K562 (cell line): ENCODE results near the gene HNRNPA3. TPM values are rescaled to one million over a fixed set of nuclear protein-coding genes. Genes with fewer than 3 reads are reported as not detected.

Experiments used
- BHLHE40 ChIP-seq: IDR thresholded peaks from 2 replicates; pipeline ENCODE4 v1.6.1; 2011; ENCODE audit warnings: low read length, improper control_type of control experiment
- CBX3 ChIP-seq, 2 experiments: IDR thresholded peaks; 1 replicate in 1 of 2; 2 replicates in 1 of 2; pipeline ENCODE4 v1.6.1; 2012; ENCODE audit warnings: inconsistent platforms in 2 of 2, low read length in 2 of 2, borderline replicate concordance in 1 of 2, control low read depth in 1 of 2
- CCAR2 ChIP-seq: fragments of 200-400 bp; formaldehyde crosslinking; IDR thresholded peaks from 2 replicates; pipeline ENCODE4 v1.6.1; 2017; ENCODE audit warnings: mild to moderate bottlenecking, low read depth, low read length
- CXXC5 ChIP-seq: fragments of 250-450 bp; sonication (Bioruptor Pico); IDR thresholded peaks from 2 replicates; pipeline ENCODE4 v1.8.0; 2022; ENCODE audit warnings: inconsistent platforms, mild to moderate bottlenecking, moderate library complexity
- DMBX1 ChIP-seq: fragments of 250-450 bp; sonication (Bioruptor Pico); IDR thresholded peaks from 2 replicates; pipeline ENCODE4 v1.8.0; 2022; ENCODE audit warnings: inconsistent platforms, mild to moderate bottlenecking, moderate library complexity, borderline replicate concordance
- JUN ChIP-seq, 2 experiments: sonication (generic) in 1 of 2; formaldehyde crosslinking in 1 of 2; IDR thresholded peaks; 2 replicates each; pipeline versions ENCODE4 v1.6.1 to v1.8.0; 2012 to 2022; ENCODE audit warnings: borderline replicate concordance in 2 of 2, mild to moderate bottlenecking in 2 of 2, improper control_type of control experiment in 1 of 2, low read depth in 1 of 2, low read length in 1 of 2, missing genetic modification reagents in 1 of 2
- KDM5B ChIP-seq: fragments of 200-600 bp; sonication (generic); IDR thresholded peaks from 2 replicates; pipeline ENCODE4 v1.6.1; 2012; ENCODE audit warnings: low read depth, mild to moderate bottlenecking, moderate library complexity, low read length, control low read depth, inconsistent platforms; ENCODE audit not compliant: insufficient replicate concordance
- KLF1 ChIP-seq: fragments of 450-650 bp; IDR thresholded peaks from 2 replicates; pipeline ENCODE4 v1.6.1; 2016; ENCODE audit warnings: missing genetic modification characterization, missing compliant biosample characterization
- MNT ChIP-seq, 2 experiments: fragments of 450-650 bp; conservative IDR thresholded peaks; 2 replicates each; pipeline ENCODE4 v1.6.1; 2017; ENCODE audit warnings: mild to moderate bottlenecking in 2 of 2, moderate library complexity in 2 of 2
- PATZ1 ChIP-seq: fragments of 250-450 bp; sonication (Bioruptor Pico); IDR thresholded peaks from 2 replicates; pipeline ENCODE4 v1.5.0; 2020; ENCODE audit warnings: mild to moderate bottlenecking, borderline replicate concordance
- PBX2 ChIP-seq, 2 experiments: IDR thresholded peaks in 1 of 2; conservative IDR thresholded peaks in 1 of 2; 2 replicates each; pipeline ENCODE4 v1.6.1; 2016; ENCODE audit warnings: low read depth in 2 of 2, mild to moderate bottlenecking in 1 of 2, missing compliant biosample characterization in 1 of 2, missing genetic modification characterization in 1 of 2, moderate library complexity in 1 of 2
- RNF2 ChIP-seq: sonication (generic); IDR thresholded peaks from 2 replicates; pipeline ENCODE4 v1.6.1; 2016
- SOX6 ChIP-seq: fragments of 450-650 bp; IDR thresholded peaks from 2 replicates; pipeline ENCODE4 v1.6.1; 2014; ENCODE audit warnings: mild to moderate bottlenecking
- TRIM24 ChIP-seq, 2 experiments: fragments of 450-650 bp; IDR thresholded peaks; 2 replicates each; pipeline ENCODE4 v1.6.1; 2016
- TRIM25 ChIP-seq: fragments of 450-650 bp; IDR thresholded peaks from 2 replicates; pipeline ENCODE4 v1.7.0; 2016; ENCODE audit warnings: borderline replicate concordance
- ZNF175 ChIP-seq: fragments of 200-800 bp; sonication (Bioruptor generic); IDR thresholded peaks from 2 replicates; pipeline ENCODE4 v1.6.1; 2016; ENCODE audit warnings: low read depth, mild to moderate bottlenecking, missing genetic modification characterization, missing compliant biosample characterization
- ZNF24 ChIP-seq: fragments of 450-650 bp; IDR thresholded peaks from 2 replicates; pipeline ENCODE4 v1.6.1; 2016
- ZNF583 ChIP-seq: fragments of 250-450 bp; sonication (Bioruptor Pico); IDR thresholded peaks from 2 replicates; pipeline ENCODE4 v1.4.0; 2020
- polyA plus RNA-seq, 8 experiments: library from polyadenylated mRNA; depleted of rRNA in 4 of 8; stranded (reverse) in 5 of 8; unstranded in 3 of 8; fragments of >200 nt; fragmentation: Nextera tagmentation in 2 of 8; fragmentation: Illumina TruSeq in 1 of 8; extraction: Ambion mirVana in 2 of 8; extraction: Trizol in 1 of 8; gene quantifications; 2 replicates each; pipeline versions ENCODE4 v1.2.1 to v1.2.3, GENCODE V29; 2011 to 2014; ENCODE audit warnings: inconsistent platforms in 1 of 8, missing spikeins in 1 of 8
- total RNA-seq, 7 experiments: library from RNA; depleted of rRNA in 6 of 7; stranded (reverse); fragments of >200 nt in 6 of 7; fragmentation: Illumina TruSeq in 2 of 7; extraction: Trizol in 2 of 7; gene quantifications; 2 replicates each; pipeline versions ENCODE4 v1.2.1 to v1.2.3, GENCODE V29; 2011 to 2021; ENCODE audit warnings: low replicate concordance in 1 of 7

Gene HNRNPA3
- total and polyA plus RNA-seq, 9 of the 15 experiments (the other 6 are each of a cell fraction or from before 2014, with no cell fraction given): 72.8 to 428 (median 192) TPM

GRCh38 chr2:177254433-177255226 lies 42.0 kb downstream of the HNRNPA3 start (continued):
- TF ChIP-seq PBX2 (CRISPR knock-in tag; IDR thresholded peaks at IDR 0.05; ENCODE audit: low read depth) (no peak), PBX2 (tag; conservative IDR thresholded peaks at IDR 0.05; ENCODE audit: low read depth) (peak; percentile 81), BHLHE40 (no peak), CBX3 (IDR thresholded peaks at IDR 0.05; ENCODE audit: borderline replicate concordance in 1 of 2, low read length in 2 of 2) (peak in 1 of 2 experiments; percentile 67; a peak in 1 of 3 replicates), TRIM25 (no peak), RNF2 (no peak), ZNF175 (CRISPR knock-in tag) (peak; percentile 46; the same call in 1 of the 2 replicates), ZNF583 (CRISPR knock-in tag) (no peak), CCAR2 (no peak), ZNF24 (0 out of 2 replicates have a peak, but pooled peaks have one; percentile 27), PATZ1 (CRISPR knock-in tag) (no peak), DMBX1 (no peak), TRIM24 (IDR thresholded peaks at IDR 0.05) (0 out of 4 replicates have a peak, but pooled peaks of 1 of the 2 experiments have one; percentile 13), KDM5B (no peak), SOX6 (peak; percentile 68), MNT (conservative IDR thresholded peaks at IDR 0.05) (peak; percentile 71 to 72; a peak in 3 of 4 replicates), KLF1 (no peak), JUN (IDR thresholded peaks at IDR 0.05; ENCODE audit: borderline replicate concordance, low read depth, low read length) (0 out of 2 replicates have a peak, but pooled peaks have one; percentile 45), JUN (CRISPR knock-in tag; IDR thresholded peaks at IDR 0.05; ENCODE audit: borderline replicate concordance) (no peak), CXXC5 (CRISPR knock-in tag) (peak; percentile 55)
